ENCODE results near the gene CCNYL1. TPM values are rescaled to one million over a fixed set of nuclear protein-coding genes. Genes with fewer than 3 reads are reported as not detected.

Gene CCNYL1
- total RNA-seq: 7.1 TPM

DNA sequence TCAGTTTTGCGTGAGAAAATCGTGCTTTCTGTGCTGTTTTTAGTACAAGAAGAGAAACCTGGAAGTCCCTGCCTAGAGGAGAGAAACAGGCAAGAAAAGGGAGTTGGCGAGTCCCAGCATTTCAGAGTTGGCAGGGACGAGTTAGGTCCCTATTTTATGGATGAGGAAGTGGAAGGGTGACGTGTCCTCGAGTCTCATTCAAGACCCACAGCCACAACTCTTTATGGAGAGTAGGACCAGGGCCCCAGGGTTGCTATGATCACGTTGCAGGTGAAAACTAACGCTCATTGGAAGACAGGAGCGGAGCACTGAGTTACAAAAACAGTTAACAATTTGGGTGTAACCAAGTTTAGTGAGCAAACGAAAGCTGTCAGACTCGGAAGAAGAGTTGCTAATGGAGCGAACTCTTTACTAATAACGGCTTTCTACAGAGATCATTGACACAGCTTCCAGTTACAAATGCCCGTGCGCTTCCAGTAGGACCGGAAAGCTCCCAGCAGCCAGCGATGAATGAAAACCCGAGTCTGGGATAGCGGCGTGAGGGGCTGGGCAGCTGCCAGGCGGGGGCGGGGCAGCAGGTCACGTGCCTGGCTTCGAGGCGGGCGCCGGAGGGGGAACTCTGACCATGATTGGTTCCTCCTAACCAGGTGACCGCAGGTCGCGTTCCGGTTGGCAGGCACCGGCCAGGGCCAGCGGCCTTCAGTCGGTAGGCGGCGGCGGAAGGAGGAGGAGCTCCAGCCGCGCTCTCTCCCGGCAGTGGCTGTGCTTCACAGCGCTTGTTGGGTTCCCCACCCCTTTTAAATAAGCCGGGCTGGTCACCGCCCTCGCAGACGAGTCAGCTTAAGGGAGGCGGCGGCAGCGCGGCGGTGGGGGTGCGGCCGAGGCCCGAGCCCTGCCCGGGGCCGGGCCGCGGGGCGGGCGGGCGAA, at the start of gene CCNYL1:
Gene CCNYL1 (plus strand): TSS at position 827 of the 927 bp plus-strand sequence. CDS start 257 bp downstream, outside the sequence.
- H3K9me3 ChIP-seq: no peaks in the 10 kb centered on the region
- peaks cover 20% of the 10 kb centered on the region for H3K4me1 ChIP-seq
- H3K27me3 ChIP-seq: no peaks in the 10 kb centered on the region
- H3K36me3 ChIP-seq: no peaks in the 10 kb centered on the region
- TF ChIP-seq, protein P1, sequence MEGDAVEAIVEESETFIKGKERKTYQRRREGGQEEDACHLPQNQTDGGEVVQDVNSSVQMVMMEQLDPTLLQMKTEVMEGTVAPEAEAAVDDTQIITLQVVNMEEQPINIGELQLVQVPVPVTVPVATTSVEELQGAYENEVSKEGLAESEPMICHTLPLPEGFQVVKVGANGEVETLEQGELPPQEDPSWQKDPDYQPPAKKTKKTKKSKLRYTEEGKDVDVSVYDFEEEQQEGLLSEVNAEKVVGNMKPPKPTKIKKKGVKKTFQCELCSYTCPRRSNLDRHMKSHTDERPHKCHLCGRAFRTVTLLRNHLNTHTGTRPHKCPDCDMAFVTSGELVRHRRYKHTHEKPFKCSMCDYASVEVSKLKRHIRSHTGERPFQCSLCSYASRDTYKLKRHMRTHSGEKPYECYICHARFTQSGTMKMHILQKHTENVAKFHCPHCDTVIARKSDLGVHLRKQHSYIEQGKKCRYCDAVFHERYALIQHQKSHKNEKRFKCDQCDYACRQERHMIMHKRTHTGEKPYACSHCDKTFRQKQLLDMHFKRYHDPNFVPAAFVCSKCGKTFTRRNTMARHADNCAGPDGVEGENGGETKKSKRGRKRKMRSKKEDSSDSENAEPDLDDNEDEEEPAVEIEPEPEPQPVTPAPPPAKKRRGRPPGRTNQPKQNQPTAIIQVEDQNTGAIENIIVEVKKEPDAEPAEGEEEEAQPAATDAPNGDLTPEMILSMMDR (IDR thresholded peaks at IDR 0.05): peak in 1 of 3 experiments; percentile 51
- peak in 1 of 2 donors; percentile 85 for TF ChIP-seq POLR2A (IDR thresholded peaks at IDR 0.05)
- TF ChIP-seq POLR2AphosphoS5 (IDR thresholded peaks at IDR 0.05; ENCODE audit: insufficient read depth in 1 of 2, low read depth in 1 of 2): peak; percentile 90 to 93
- peak within 1 kb of the TSS; percentile 82 for H3K27ac ChIP-seq
- peak within 1 kb of the TSS; percentile 85 to 91 for H3K4me3 ChIP-seq
- intact Hi-C loops (cut with DNase I): no loop called here
- DNase-seq (ENCODE audit: extremely low spot score in 2 of 2): peak; percentile 99

DNA sequence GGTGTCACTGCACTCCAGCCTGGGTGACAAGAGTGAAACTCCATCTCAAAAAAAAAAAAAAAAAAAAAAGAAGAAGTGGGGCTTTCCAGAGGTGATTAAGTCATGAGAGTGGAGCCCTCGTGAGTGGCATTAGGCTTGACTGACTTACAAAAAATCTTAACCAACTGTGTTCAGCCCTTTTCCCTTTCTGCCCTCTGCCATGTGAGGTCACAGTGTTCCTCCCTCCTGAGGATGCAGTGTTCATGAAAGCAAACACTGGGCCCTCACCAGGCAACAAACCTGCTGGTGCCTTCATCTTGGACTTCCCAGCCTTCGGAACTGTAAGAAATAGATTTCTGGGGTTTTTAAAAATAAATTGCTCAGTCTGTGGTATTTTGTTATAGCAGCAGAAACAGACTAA, 49.2 kb upstream of the CCNYL1 start:
- H3K27me3 ChIP-seq: no peaks in the 10 kb centered on the region
- no peak for DNase-seq (ENCODE audit: extremely low spot score in 2 of 2)
- H3K4me3 ChIP-seq: no peak overlapping the region
- no peaks in the 10 kb centered on the region for H3K4me1 ChIP-seq
- no peak overlapping the region for H3K27ac ChIP-seq
- no peaks in the 10 kb centered on the region for H3K9me3 ChIP-seq
- TF ChIP-seq POLR2A (IDR thresholded peaks at IDR 0.05) (no peak), POLR2AphosphoS5 (IDR thresholded peaks at IDR 0.05; ENCODE audit: insufficient read depth in 1 of 2, low read depth in 1 of 2) (no peak)
- TF ChIP-seq, protein P1 (IDR thresholded peaks at IDR 0.05): no peak
- no peaks in the 10 kb centered on the region for H3K36me3 ChIP-seq
- intact Hi-C loops (cut with DNase I): no loop called here

DNA sequence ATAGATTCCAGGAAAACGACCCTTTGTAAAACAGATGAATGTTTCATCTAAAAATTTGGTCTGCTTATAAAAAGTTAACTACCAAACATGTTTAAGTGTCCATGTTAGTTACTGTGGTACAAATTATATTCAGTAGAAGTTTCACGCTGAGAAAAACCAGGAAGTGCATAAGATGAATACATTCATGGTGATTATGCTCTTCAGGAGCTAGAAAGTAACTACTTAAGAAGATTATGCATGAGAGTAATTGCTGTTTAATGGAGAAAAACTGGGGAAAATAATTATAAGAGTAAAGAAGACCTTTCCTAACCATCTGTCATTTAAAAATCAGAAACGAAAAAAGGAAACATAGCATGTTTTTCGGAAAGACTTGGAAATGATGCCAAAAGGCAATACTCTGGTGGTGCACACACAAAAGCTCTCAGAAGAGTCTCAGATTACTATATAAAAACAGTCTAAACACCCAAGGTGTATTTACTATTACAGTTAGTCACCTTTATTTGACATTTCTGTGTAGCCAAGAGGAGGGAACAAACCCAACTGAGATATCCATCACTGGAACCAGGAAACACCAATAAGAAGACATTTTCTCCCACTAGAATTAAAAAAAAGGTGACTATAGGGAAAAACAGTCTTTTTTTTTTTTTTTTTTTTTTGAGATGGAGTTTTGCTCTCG, 47.4 kb upstream of the CCNYL1 start:
- no peaks in the 10 kb centered on the region for H3K9me3 ChIP-seq
- H3K27me3 ChIP-seq: no peaks in the 10 kb centered on the region
- intact Hi-C loops (cut with DNase I): no loop called here
- H3K27ac ChIP-seq: no peak overlapping the region
- DNase-seq (ENCODE audit: extremely low spot score in 2 of 2): no peak
- no peak overlapping the region for H3K4me3 ChIP-seq
- H3K36me3 ChIP-seq: no peaks in the 10 kb centered on the region
- TF ChIP-seq, protein P1 (IDR thresholded peaks at IDR 0.05): no peak
- TF ChIP-seq POLR2AphosphoS5 (IDR thresholded peaks at IDR 0.05; ENCODE audit: insufficient read depth in 1 of 2, low read depth in 1 of 2) (no peak), POLR2A (IDR thresholded peaks at IDR 0.05) (no peak)
- no peaks in the 10 kb centered on the region for H3K4me1 ChIP-seq

DNA sequence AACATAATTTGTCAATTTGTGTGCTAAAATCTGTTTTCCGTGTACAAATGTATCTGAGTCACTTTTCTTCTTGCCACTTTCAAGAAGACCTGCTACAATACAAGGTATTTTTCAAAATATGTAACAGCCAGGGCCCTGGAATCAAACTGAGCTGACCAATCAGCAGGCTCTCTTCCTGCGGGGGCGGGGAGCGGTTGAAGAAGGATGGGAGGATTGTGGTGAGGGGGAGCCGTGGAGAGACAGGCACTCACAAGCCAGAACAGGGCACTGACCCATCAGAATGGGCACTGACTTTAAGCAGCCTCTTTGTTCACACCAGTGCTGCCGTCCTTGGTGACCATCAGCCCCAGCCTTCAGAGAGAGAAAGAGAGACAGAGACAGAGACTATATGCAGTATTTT, 40.6 kb upstream of the CCNYL1 start:
- no peak for TF ChIP-seq POLR2A (IDR thresholded peaks at IDR 0.05)
- TF ChIP-seq, protein P1 (IDR thresholded peaks at IDR 0.05): no peak
- no peak for TF ChIP-seq POLR2AphosphoS5 (IDR thresholded peaks at IDR 0.05; ENCODE audit: insufficient read depth in 1 of 2, low read depth in 1 of 2)
- H3K4me3 ChIP-seq: no peak overlapping the region

More for the DNA sequence above, 40.6 kb upstream of the CCNYL1 start:
- H3K4me1 ChIP-seq: no peaks in the 10 kb centered on the region
- intact Hi-C loops (cut with DNase I): no loop called here
- H3K36me3 ChIP-seq: no peaks in the 10 kb centered on the region
- H3K27ac ChIP-seq: no peak overlapping the region
- H3K27me3 ChIP-seq: no peaks in the 10 kb centered on the region
- H3K9me3 ChIP-seq: no peaks in the 10 kb centered on the region
- DNase-seq (ENCODE audit: extremely low spot score in 2 of 2): no peak

Measured in vagina (tissue), 2 donors.